Right cardiac atrium (tissue), 5 donors: ENCODE results near the gene SLC39A9. TPM values are rescaled to one million over a fixed set of nuclear protein-coding genes. Genes with fewer than 3 reads are reported as not detected.

Experiments used
- ATAC-seq, 2 donors: fragments of 200-7000 bp; cut with Tn5 transposase; one replicate each; pipeline versions ENCODE4 v1.8.0 to v1.9.1; 2020; ENCODE audit warnings: moderate library complexity in 2 of 2, mild to moderate bottlenecking in 1 of 2
- DNase-seq, 3 donors: peaks; one replicate each; pipeline ENCODE4 v3.0.0-alpha.2; 2020
- H3K27ac ChIP-seq: one replicate; pipeline ENCODE4 v1.5.1; 2013; ENCODE audit warnings: mild to moderate bottlenecking, low read length, control low read depth, moderate library complexity
- H3K27me3 ChIP-seq: one replicate; pipeline ENCODE4 v1.6.1; 2013; ENCODE audit not compliant: control insufficient read depth, insufficient read depth
- H3K4me1 ChIP-seq: one replicate; pipeline ENCODE4 v1.6.1; 2013; ENCODE audit warnings: low read length; ENCODE audit not compliant: control insufficient read depth, insufficient read depth
- H3K4me3 ChIP-seq: one replicate; pipeline ENCODE4 v1.5.1; 2013; ENCODE audit warnings: low read length, control low read depth
- H3K9me3 ChIP-seq: one replicate; pipeline ENCODE4 v1.6.1; 2013; ENCODE audit warnings: low read length; ENCODE audit not compliant: control insufficient read depth
- WGBS: extraction: QIAGEN DNeasy Blood & Tissue Kit; methylation state at CpG from one replicate; pipeline ENCODE4 v1.1.7; 2013; 5-methylcytosine and 5-hydroxymethylcytosine counted together
- intact Hi-C, 4 donors: fragments of 100-400 bp; cut with DNase I; formaldehyde crosslinking; loops; one replicate each; pipeline versions ENCODE4 v1.11.0 to v1.14.0; 2022 to 2023
- polyA plus RNA-seq: library from polyadenylated mRNA; stranded (reverse); fragments of 200-250 nt; gene quantifications from one replicate; pipeline ENCODE4 v1.2.3, GENCODE V29; 2013
- total RNA-seq, 4 donors: library from RNA; stranded (reverse); fragmentation: NEBNext Ultra II Directional; extraction: Animal tissue kit (Norgen Biotek cat#: 25700); gene quantifications; one replicate each; pipeline ENCODE4 v1.2.1, GENCODE V29; 2021
- donor health status: healthy with polysubstance abuse.
- donor health status: DM: no; HTN: yes; CAD: no.
- donor health status: DM: no; HTN: no; CAD: no.
- donor health status: DM: no; HTN: yes; CAD: no; lungs with severe emphysema.
- donor health status: DM: yes; HTN: yes; CAD: no.

Gene SLC39A9
- total and polyA plus RNA-seq, 5 donors, result 10.3 to 34.5 (median 24.4) TPM

DNA sequence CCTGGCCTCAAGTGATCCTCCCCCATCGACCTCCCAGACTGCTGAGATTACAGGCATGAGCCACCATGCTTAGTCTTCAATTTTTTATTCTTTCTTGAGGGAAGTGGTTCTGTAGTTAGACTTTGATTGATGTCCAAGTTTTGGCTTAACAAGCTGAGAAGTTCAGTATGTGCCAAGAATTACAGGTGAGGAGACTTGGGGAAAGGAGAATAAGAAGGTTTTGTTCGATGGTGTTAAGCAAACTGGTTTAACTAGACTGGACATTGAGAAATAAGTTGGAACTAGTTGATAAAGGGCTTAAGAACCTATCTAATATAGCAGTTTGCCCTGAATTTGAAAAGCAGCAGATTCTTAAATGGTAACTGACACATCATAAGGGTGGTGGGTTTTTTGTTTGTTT lies 53.4 kb downstream of the SLC39A9 start:
- 91% methylated on average over 2 of the region's 2 CpGs for WGBS
- intact Hi-C loops, result loop anchor here in 1 of 4 donors (10.0 kb wide), 1 partner anchor 207 kb away; no protein-coding TSS in a partner anchor
- DNase-seq (no peak), ATAC-seq (no peak)
- no peaks in the 10 kb centered on the region for H3K4me1 ChIP-seq
- no peaks in the 10 kb centered on the region for H3K27me3 ChIP-seq
- H3K27ac ChIP-seq, result no peak overlapping the region
- no peaks in the 10 kb centered on the region for H3K9me3 ChIP-seq
- no peak overlapping the region for H3K4me3 ChIP-seq

DNA sequence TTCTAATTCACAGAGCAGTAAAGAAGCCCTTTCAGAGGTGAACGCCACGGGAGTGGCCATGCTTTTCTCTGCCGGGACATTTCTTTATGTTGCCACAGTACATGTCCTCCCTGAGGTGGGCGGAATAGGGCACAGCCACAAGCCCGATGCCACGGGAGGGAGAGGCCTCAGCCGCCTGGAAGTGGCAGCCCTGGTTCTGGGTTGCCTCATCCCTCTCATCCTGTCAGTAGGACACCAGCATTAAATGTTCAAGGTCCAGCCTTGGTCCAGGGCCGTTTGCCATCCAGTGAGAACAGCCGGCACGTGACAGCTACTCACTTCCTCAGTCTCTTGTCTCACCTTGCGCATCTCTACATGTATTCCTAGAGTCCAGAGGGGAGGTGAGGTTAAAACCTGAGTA lies 59.9 kb downstream of the SLC39A9 start:
- Histone ChIP-seq H3K27me3 (no peaks in the 10 kb centered on the region), H3K9me3 (no peaks in the 10 kb centered on the region), H3K27ac (no peak overlapping the region), H3K4me3 (no peak overlapping the region), H3K4me1 (no peaks in the 10 kb centered on the region)
- intact Hi-C loops, result loop anchor here in 1 of 4 donors (10.0 kb wide), 1 partner anchor 214 kb away; no protein-coding TSS in a partner anchor
- WGBS, result 86% methylated on average over 11 of the region's 11 CpGs
- ATAC-seq (no peak), DNase-seq (no peak)

- DNase-seq, result no peak
- intact Hi-C loops, result loop anchor here in 1 of 4 donors (10.0 kb wide), 1 partner anchor 214 kb away; no protein-coding TSS in a partner anchor
- Histone ChIP-seq H3K4me1 (no peaks in the 10 kb centered on the region), H3K27ac (no peak overlapping the region), H3K4me3 (no peak overlapping the region), H3K27me3 (no peaks in the 10 kb centered on the region), H3K9me3 (no peaks in the 10 kb centered on the region)
- no peak for ATAC-seq
- WGBS, result 49% methylated on average over 1 of the region's 1 CpG
Measured at GRCh38 chr14:69459122-69459521, 60.6 kb downstream of the SLC39A9 start.

DNA sequence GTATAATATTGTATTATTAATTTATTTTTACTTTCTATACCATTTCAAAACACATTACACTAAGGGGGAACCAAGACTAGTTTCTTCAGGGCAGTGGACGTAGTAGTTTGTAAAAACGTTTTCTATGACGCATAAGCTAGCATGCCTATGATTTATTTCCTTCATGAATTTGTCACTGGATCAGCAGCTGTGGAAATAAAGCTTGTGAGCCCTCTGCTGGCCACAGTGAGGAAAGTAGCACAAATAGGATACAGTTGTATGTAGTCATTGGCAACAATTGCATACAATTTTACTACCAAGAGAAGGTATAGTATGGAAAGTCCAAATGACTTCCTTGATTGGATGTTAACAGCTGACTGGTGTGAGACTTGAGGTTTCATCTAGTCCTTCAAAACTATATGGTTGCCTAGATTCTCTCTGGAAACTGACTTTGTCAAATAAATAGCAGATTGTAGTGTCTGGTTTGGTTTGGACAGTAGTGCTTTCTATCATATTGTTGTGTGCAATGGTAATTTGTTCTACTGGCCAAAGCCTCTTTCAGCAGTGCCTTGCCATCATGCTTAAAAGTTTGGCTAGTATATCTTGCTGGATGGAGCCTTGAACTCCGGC lies 61.7 kb downstream of the SLC39A9 start:
- H3K9me3 ChIP-seq, result no peaks in the 10 kb centered on the region
- no peak overlapping the region for H3K27ac ChIP-seq
- 25% methylated on average over 4 of the region's 4 CpGs for WGBS
- intact Hi-C loops, result loop anchor here in 3 of 4 donors (5.0 kb wide), 1 partner anchor 218 kb away; no protein-coding TSS in a partner anchor
- H3K4me1 ChIP-seq, result no peaks in the 10 kb centered on the region
- DNase-seq, result peak; percentile 56 to 72 (median 61)
- peak; percentile 77 to 85 for ATAC-seq
- no peak overlapping the region for H3K4me3 ChIP-seq
- H3K27me3 ChIP-seq, result no peaks in the 10 kb centered on the region

DNA sequence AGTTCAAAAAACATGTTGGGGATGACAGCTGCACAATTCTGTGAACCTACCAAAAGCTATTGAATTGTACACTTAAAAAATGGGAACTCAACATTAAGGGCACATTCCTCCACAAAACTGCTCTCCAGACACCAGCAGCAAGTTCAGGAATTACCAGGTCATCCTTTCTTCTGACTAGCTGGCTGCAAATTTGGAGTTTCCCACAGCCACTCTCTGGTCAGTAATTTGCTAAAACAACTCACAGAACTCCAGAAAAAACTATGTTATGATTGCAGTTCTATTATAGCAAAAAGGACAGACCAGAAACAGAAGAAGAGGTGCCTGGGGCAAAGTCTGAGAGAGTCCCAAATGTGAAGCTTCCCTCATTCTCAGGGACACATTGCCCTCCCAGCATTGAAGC lies 65.9 kb downstream of the SLC39A9 start:
- DNase-seq, result no peak
- Histone ChIP-seq H3K4me3 (no peak overlapping the region), H3K4me1 (no peaks in the 10 kb centered on the region), H3K9me3 (no peaks in the 10 kb centered on the region), H3K27me3 (no peaks in the 10 kb centered on the region), H3K27ac (no peak overlapping the region)
- intact Hi-C loops, result loop anchor here in 3 of 4 donors (5.0 kb wide), 1 partner anchor 222 kb away; no protein-coding TSS in a partner anchor
- ATAC-seq, result no peak

- Histone ChIP-seq H3K27ac (no peak overlapping the region), H3K9me3 (no peaks in the 10 kb centered on the region), H3K4me1 (no peaks in the 10 kb centered on the region), H3K27me3 (no peaks in the 10 kb centered on the region), H3K4me3 (no peak overlapping the region)
- no peak for DNase-seq
- 62% methylated on average over 6 of the region's 6 CpGs for WGBS
- intact Hi-C loops, result loop anchor here in 3 of 4 donors (5.0 kb wide), 1 partner anchor 223 kb away; no protein-coding TSS in a partner anchor
- ATAC-seq, result peak; percentile 22 to 83
Measured at GRCh38 chr14:69464829-69465228, 66.3 kb downstream of the SLC39A9 start.

GRCh38 chr14:69468949-69469348 lies 70.5 kb downstream of the SLC39A9 start:
- DNase-seq (no peak), ATAC-seq (no peak)
- no peak overlapping the region for H3K4me3 ChIP-seq
- no peaks in the 10 kb centered on the region for H3K9me3 ChIP-seq
- no peaks in the 10 kb centered on the region for H3K4me1 ChIP-seq
- no peaks in the 10 kb centered on the region for H3K27me3 ChIP-seq
- no peak overlapping the region for H3K27ac ChIP-seq
- WGBS, result 59% methylated on average over 2 of the region's 2 CpGs
- intact Hi-C loops, result no loop called here

DNA sequence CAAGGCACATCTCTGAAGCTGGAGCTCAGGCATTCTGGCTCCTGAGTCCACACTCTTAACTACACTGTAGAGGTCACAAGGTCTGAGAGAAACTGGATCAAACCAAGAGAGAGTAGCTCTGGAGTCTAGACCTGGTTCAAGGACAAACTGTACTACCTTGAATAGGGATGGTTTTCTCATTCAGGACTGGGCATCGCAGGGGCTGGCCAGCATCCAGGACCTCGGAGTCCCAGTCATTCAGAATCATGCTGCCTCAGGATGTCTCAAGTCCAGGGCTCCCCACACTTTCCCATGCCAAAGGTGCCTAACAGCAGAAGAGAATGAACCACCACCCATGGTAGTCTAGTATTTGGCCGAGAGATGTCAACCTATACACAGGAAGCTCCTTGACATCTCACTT lies 72.9 kb downstream of the SLC39A9 start:
- H3K9me3 ChIP-seq, result no peaks in the 10 kb centered on the region
- 85% methylated on average over 3 of the region's 3 CpGs for whole genome bisulfite sequencing
- H3K4me3 ChIP-seq, result no peak overlapping the region
- H3K4me1 ChIP-seq, result no peaks in the 10 kb centered on the region
- no peaks in the 10 kb centered on the region for H3K27me3 ChIP-seq
- intact Hi-C loops, result no loop called here
- no peak for DNase-seq
- no peak overlapping the region for H3K27ac ChIP-seq
- ATAC-seq, result no peak

DNA sequence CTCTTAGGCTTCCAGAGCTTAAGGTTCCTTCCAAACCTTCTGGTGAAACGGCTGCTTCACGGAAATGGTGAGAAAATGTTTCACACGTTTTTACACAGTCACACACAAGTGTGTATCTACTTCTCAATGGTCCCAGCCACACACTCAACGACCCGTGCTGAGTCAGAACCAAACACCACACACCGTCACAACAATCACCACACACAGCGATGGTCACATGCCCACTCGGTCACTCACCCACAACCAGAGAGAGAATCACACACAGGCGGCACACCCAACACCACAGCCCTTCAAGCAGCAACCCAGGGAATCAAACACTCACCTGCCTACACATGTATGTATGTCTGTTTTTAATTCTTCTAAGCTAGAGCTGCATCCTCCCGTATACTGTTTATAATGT lies 73.4 kb downstream of the SLC39A9 start:
- Histone ChIP-seq H3K4me3 (no peak overlapping the region), H3K4me1 (no peaks in the 10 kb centered on the region), H3K27me3 (no peaks in the 10 kb centered on the region), H3K9me3 (no peaks in the 10 kb centered on the region), H3K27ac (no peak overlapping the region)
- DNase-seq (no peak), ATAC-seq (no peak)
- intact Hi-C loops, result no loop called here
- 88% methylated on average over 10 of the region's 10 CpGs for WGBS

DNA sequence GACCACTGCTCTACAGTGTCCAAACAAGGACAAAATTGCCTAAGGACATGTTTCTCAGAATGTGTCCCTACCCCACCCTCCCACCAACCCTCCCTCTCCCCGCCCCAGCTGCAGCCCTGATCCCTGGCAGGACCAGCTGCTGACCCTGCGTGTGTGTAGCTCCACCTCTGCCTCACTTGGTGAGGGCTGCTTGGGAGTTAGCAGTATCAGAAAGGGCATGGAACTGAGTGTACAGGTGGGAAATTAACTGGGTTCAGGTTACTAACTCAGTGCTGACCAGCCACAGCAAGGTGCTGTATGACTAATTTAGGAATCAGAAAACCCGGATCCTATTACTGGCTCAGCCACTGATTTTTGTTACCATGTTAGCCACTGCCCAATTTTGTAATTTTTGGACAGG lies 74.8 kb downstream of the SLC39A9 start:
- no peak for DNase-seq
- 68% methylated on average over 3 of the region's 3 CpGs for WGBS
- Histone ChIP-seq H3K27ac (no peak overlapping the region), H3K4me3 (no peak overlapping the region), H3K4me1 (no peaks in the 10 kb centered on the region), H3K27me3 (no peaks in the 10 kb centered on the region), H3K9me3 (no peaks in the 10 kb centered on the region)
- ATAC-seq, result no peak
- intact Hi-C loops, result no loop called here

DNA sequence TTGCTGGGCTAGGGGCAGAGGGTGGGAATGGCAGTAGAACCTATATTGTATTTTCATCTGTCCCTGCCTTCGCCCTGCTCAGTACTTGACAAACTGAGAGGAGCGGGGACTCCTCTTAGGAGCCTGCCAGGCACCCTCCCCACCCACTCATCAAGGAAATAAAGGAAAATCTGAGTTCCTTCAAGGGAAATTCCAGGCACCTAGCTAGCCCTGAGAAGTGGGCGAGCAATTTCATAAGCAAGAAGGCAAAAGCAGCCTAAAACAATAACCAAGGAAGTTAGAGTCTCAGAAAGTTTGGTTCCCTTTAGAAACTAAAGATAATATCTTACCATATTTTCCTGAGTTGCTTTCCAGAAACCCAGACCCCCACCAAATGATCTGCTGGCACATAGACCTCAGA lies 75.5 kb downstream of the SLC39A9 start:
- no peak overlapping the region for H3K27ac ChIP-seq
- no peak for ATAC-seq
- 81% methylated on average over 3 of the region's 3 CpGs for WGBS

More for the DNA sequence above, 75.5 kb downstream of the SLC39A9 start:
- Histone ChIP-seq H3K9me3 (no peaks in the 10 kb centered on the region), H3K4me3 (no peak overlapping the region), H3K4me1 (no peaks in the 10 kb centered on the region), H3K27me3 (no peaks in the 10 kb centered on the region)
- intact Hi-C loops, result no loop called here
- DNase-seq, result no peak
